ENCODE data around the gene LY9.

Gene LY9

GRCh38 chr1:160837558-160838205 lies 41.7 kb downstream of the LY9 start:
- Histone ChIP-seq H3K9me3 (ENCODE audit: control insufficient read depth, insufficient read depth, low read depth, low read length) (no peaks in the 10 kb centered on the region), H3K9ac (ENCODE audit: low read length) (no peak overlapping the region), H3K36me3 (ENCODE audit: control insufficient read depth, insufficient read depth, low read length) (no peaks in the 10 kb centered on the region), H3K27me3 (ENCODE audit: control insufficient read depth, insufficient read depth, low read length) (no peaks in the 10 kb centered on the region), H3K27ac (ENCODE audit: low read depth, low read length) (no peak overlapping the region), H3K4me3 (ENCODE audit: low read depth, low read length) (no peak overlapping the region), H3K4me1 (ENCODE audit: control insufficient read depth, insufficient read depth, low read length) (peaks cover 9% of the 10 kb centered on the region; the same call in 1 of the 2 replicates)

- no peak overlapping the region for H3K9ac ChIP-seq (ENCODE audit: low read length)
- H3K27ac ChIP-seq (ENCODE audit: low read depth, low read length) = no peak overlapping the region
- peaks cover 9% of the 10 kb centered on the region; the same call in 1 of the 2 replicates for H3K4me1 ChIP-seq (ENCODE audit: control insufficient read depth, insufficient read depth, low read length)
- H3K27me3 ChIP-seq (ENCODE audit: control insufficient read depth, insufficient read depth, low read length) = no peaks in the 10 kb centered on the region
- H3K4me3 ChIP-seq (ENCODE audit: low read depth, low read length) = no peak overlapping the region
- no peaks in the 10 kb centered on the region for H3K9me3 ChIP-seq (ENCODE audit: control insufficient read depth, insufficient read depth, low read depth, low read length)
- no peaks in the 10 kb centered on the region for H3K36me3 ChIP-seq (ENCODE audit: control insufficient read depth, insufficient read depth, low read length)
Observed at GRCh38 chr1:160838888-160839287, 42.9 kb downstream of the LY9 start.

- H3K27me3 ChIP-seq (ENCODE audit: control insufficient read depth, insufficient read depth, low read length) = no peaks in the 10 kb centered on the region
- no peak overlapping the region for H3K4me3 ChIP-seq (ENCODE audit: low read depth, low read length)
- no peak overlapping the region for H3K9ac ChIP-seq (ENCODE audit: low read length)
- H3K4me1 ChIP-seq (ENCODE audit: control insufficient read depth, insufficient read depth, low read length) = peaks cover 9% of the 10 kb centered on the region; the same call in 1 of the 2 replicates
- no peaks in the 10 kb centered on the region for H3K36me3 ChIP-seq (ENCODE audit: control insufficient read depth, insufficient read depth, low read length)
- H3K9me3 ChIP-seq (ENCODE audit: control insufficient read depth, insufficient read depth, low read depth, low read length) = no peaks in the 10 kb centered on the region
- no peak overlapping the region for H3K27ac ChIP-seq (ENCODE audit: low read depth, low read length)
Observed at GRCh38 chr1:160839746-160840145, 43.8 kb downstream of the LY9 start.

- Histone ChIP-seq H3K36me3 (ENCODE audit: control insufficient read depth, insufficient read depth, low read length) (no peaks in the 10 kb centered on the region), H3K27me3 (ENCODE audit: control insufficient read depth, insufficient read depth, low read length) (no peaks in the 10 kb centered on the region), H3K9ac (ENCODE audit: low read length) (no peak overlapping the region)
Observed at GRCh38 chr1:160841079-160841478, 45.1 kb downstream of the LY9 start.

GRCh38 chr1:160844447-160845232 lies 48.7 kb downstream of the LY9 start:
- no peak overlapping the region for H3K4me3 ChIP-seq (ENCODE audit: low read depth, low read length)
- no peaks in the 10 kb centered on the region for H3K36me3 ChIP-seq (ENCODE audit: control insufficient read depth, insufficient read depth, low read length)
- no peak overlapping the region for H3K27ac ChIP-seq (ENCODE audit: low read depth, low read length)
- no peaks in the 10 kb centered on the region for H3K27me3 ChIP-seq (ENCODE audit: control insufficient read depth, insufficient read depth, low read length)
- no peaks in the 10 kb centered on the region for H3K4me1 ChIP-seq (ENCODE audit: control insufficient read depth, insufficient read depth, low read length)
- no peaks in the 10 kb centered on the region for H3K9me3 ChIP-seq (ENCODE audit: control insufficient read depth, insufficient read depth, low read depth, low read length)
- no peak overlapping the region for H3K9ac ChIP-seq (ENCODE audit: low read length)

More at GRCh38 chr1:160841079-160841478, 45.1 kb downstream of the LY9 start:
- H3K4me3 ChIP-seq (ENCODE audit: low read depth, low read length) = no peak overlapping the region
- no peak overlapping the region for H3K27ac ChIP-seq (ENCODE audit: low read depth, low read length)
- H3K4me1 ChIP-seq (ENCODE audit: control insufficient read depth, insufficient read depth, low read length) = peaks cover 9% of the 10 kb centered on the region; the same call in 1 of the 2 replicates
- H3K9me3 ChIP-seq (ENCODE audit: control insufficient read depth, insufficient read depth, low read depth, low read length) = no peaks in the 10 kb centered on the region

- Histone ChIP-seq H3K4me1 (ENCODE audit: control insufficient read depth, insufficient read depth, low read length) (no peaks in the 10 kb centered on the region), H3K9me3 (ENCODE audit: control insufficient read depth, insufficient read depth, low read depth, low read length) (no peaks in the 10 kb centered on the region), H3K9ac (ENCODE audit: low read length) (no peak overlapping the region), H3K36me3 (ENCODE audit: control insufficient read depth, insufficient read depth, low read length) (no peaks in the 10 kb centered on the region), H3K27ac (ENCODE audit: low read depth, low read length) (no peak overlapping the region), H3K4me3 (ENCODE audit: low read depth, low read length) (no peak overlapping the region), H3K27me3 (ENCODE audit: control insufficient read depth, insufficient read depth, low read length) (no peaks in the 10 kb centered on the region)
Observed at GRCh38 chr1:160846281-160846680, 50.3 kb downstream of the LY9 start.

GRCh38 chr1:160850541-160850940 lies 54.6 kb downstream of the LY9 start:
- H3K4me3 ChIP-seq (ENCODE audit: low read depth, low read length) = no peak overlapping the region
- no peaks in the 10 kb centered on the region for H3K4me1 ChIP-seq (ENCODE audit: control insufficient read depth, insufficient read depth, low read length)
- no peak overlapping the region for H3K9ac ChIP-seq (ENCODE audit: low read length)
- no peaks in the 10 kb centered on the region for H3K27me3 ChIP-seq (ENCODE audit: control insufficient read depth, insufficient read depth, low read length)
- H3K36me3 ChIP-seq (ENCODE audit: control insufficient read depth, insufficient read depth, low read length) = no peaks in the 10 kb centered on the region
- H3K9me3 ChIP-seq (ENCODE audit: control insufficient read depth, insufficient read depth, low read depth, low read length) = no peaks in the 10 kb centered on the region
- H3K27ac ChIP-seq (ENCODE audit: low read depth, low read length) = no peak overlapping the region

- no peak overlapping the region for H3K4me3 ChIP-seq (ENCODE audit: low read depth, low read length)
- no peak overlapping the region for H3K27ac ChIP-seq (ENCODE audit: low read depth, low read length)
- no peaks in the 10 kb centered on the region for H3K36me3 ChIP-seq (ENCODE audit: control insufficient read depth, insufficient read depth, low read length)
- H3K27me3 ChIP-seq (ENCODE audit: control insufficient read depth, insufficient read depth, low read length) = no peaks in the 10 kb centered on the region; the same call in 1 of the 2 replicates
- H3K9me3 ChIP-seq (ENCODE audit: control insufficient read depth, insufficient read depth, low read depth, low read length) = no peaks in the 10 kb centered on the region
- no peaks in the 10 kb centered on the region for H3K4me1 ChIP-seq (ENCODE audit: control insufficient read depth, insufficient read depth, low read length)
- no peak overlapping the region for H3K9ac ChIP-seq (ENCODE audit: low read length)
Observed at GRCh38 chr1:160850993-160851392, 55.0 kb downstream of the LY9 start.

GRCh38 chr1:160853014-160853413 lies 57.0 kb downstream of the LY9 start:
- no peaks in the 10 kb centered on the region for H3K9me3 ChIP-seq (ENCODE audit: control insufficient read depth, insufficient read depth, low read depth, low read length)
- peaks cover 2% of the 10 kb centered on the region; the same call in 1 of the 2 replicates for H3K27me3 ChIP-seq (ENCODE audit: control insufficient read depth, insufficient read depth, low read length)
- H3K36me3 ChIP-seq (ENCODE audit: control insufficient read depth, insufficient read depth, low read length) = no peaks in the 10 kb centered on the region
- no peak overlapping the region for H3K9ac ChIP-seq (ENCODE audit: low read length)
- H3K27ac ChIP-seq (ENCODE audit: low read depth, low read length) = no peak overlapping the region
- no peak overlapping the region for H3K4me3 ChIP-seq (ENCODE audit: low read depth, low read length)
- H3K4me1 ChIP-seq (ENCODE audit: control insufficient read depth, insufficient read depth, low read length) = no peaks in the 10 kb centered on the region

- no peak overlapping the region for H3K27ac ChIP-seq (ENCODE audit: low read depth, low read length)
- H3K36me3 ChIP-seq (ENCODE audit: control insufficient read depth, insufficient read depth, low read length) = no peaks in the 10 kb centered on the region
- H3K9me3 ChIP-seq (ENCODE audit: control insufficient read depth, insufficient read depth, low read depth, low read length) = no peaks in the 10 kb centered on the region
- H3K9ac ChIP-seq (ENCODE audit: low read length) = no peak overlapping the region
- H3K4me3 ChIP-seq (ENCODE audit: low read depth, low read length) = no peak overlapping the region
- peaks cover 2% of the 10 kb centered on the region; the same call in 1 of the 2 replicates for H3K27me3 ChIP-seq (ENCODE audit: control insufficient read depth, insufficient read depth, low read length)
- no peaks in the 10 kb centered on the region for H3K4me1 ChIP-seq (ENCODE audit: control insufficient read depth, insufficient read depth, low read length)
Observed at GRCh38 chr1:160853754-160854153, 57.8 kb downstream of the LY9 start.
